ENCODE results near the gene DNAJC12.
"Not testable (repeated sequence)": the region's sequence is repeated elsewhere in the genome, so short reads cannot be mapped to it uniquely, and the experiment has no call there.

The DNAJC12 gene

GRCh38 chr10:67764012-67764822 lies 73.8 kb downstream of the DNAJC12 start:
- DNase-seq (ENCODE audit: low spot score): peak; percentile 98

- peak; percentile 87 for DNase-seq (ENCODE audit: low spot score)
Measured at GRCh38 chr10:67763499-67764011, 74.4 kb downstream of the DNAJC12 start.

- DNase-seq (ENCODE audit: low spot score): not testable (repeated sequence)
Measured at GRCh38 chr10:67762567-67762966, 75.4 kb downstream of the DNAJC12 start.

GRCh38 chr10:67760272-67760671 lies 77.7 kb downstream of the DNAJC12 start:
- no peak for DNase-seq (ENCODE audit: low spot score)

Small RNAs within 50 kb of the gene (small RNA-seq; reads per million reads assigned to genes)
- gene RN7SL394P (0 to 0.04 reads per million in 2 experiments), gene RNU6-1250P (0 reads per million in 2 experiments), gene RNU6-523P (0 reads per million in 2 experiments)
